HepG2 (cell line): ENCODE results near the gene ZNF593OS.

Experiments
- ADNP ChIP-seq: sonication (generic); formaldehyde crosslinking; IDR thresholded peaks from 2 replicates; pipeline ENCODE4 v1.4.0; 2020; ENCODE audit warnings: missing genetic modification reagents
- BRCA1 ChIP-seq: sonication (generic); formaldehyde crosslinking; IDR thresholded peaks from 2 replicates; pipeline ENCODE4 v1.4.0; 2020; ENCODE audit warnings: missing genetic modification reagents
- GTF2F1 ChIP-seq: fragments of 150-350 bp; IDR thresholded peaks from 2 replicates; pipeline ENCODE4 v1.6.1; 2014; ENCODE audit warnings: low read length
- MAZ ChIP-seq, 2 experiments: sonication (generic) in 1 of 2; formaldehyde crosslinking in 1 of 2; IDR thresholded peaks; 2 replicates each; pipeline versions ENCODE4 v1.5.0 to v1.6.1; 2012 to 2020; ENCODE audit warnings: low read depth in 2 of 2, mild to moderate bottlenecking in 2 of 2, borderline replicate concordance in 1 of 2, improper control_type of control experiment in 1 of 2, low read length in 1 of 2, missing genetic modification reagents in 1 of 2, moderate library complexity in 1 of 2
- NFIC ChIP-seq: IDR thresholded peaks from 2 replicates; pipeline ENCODE4 v1.6.1; 2012; ENCODE audit warnings: mild to moderate bottlenecking, low read length, inconsistent platforms
- PHF20 ChIP-seq: sonication (generic); formaldehyde crosslinking; IDR thresholded peaks from 2 replicates; pipeline ENCODE4 v1.5.0; 2020; ENCODE audit warnings: mild to moderate bottlenecking, missing genetic modification reagents
- PITX1 ChIP-seq: sonication (generic); formaldehyde crosslinking; IDR thresholded peaks from 2 replicates; pipeline ENCODE4 v1.5.1; 2020; ENCODE audit warnings: mild to moderate bottlenecking, missing genetic modification reagents
- ZBTB1 ChIP-seq: sonication (generic); formaldehyde crosslinking; IDR thresholded peaks from 2 replicates; pipeline ENCODE4 v1.4.0; 2020; ENCODE audit warnings: missing genetic modification reagents, borderline replicate concordance
- ZBTB7B ChIP-seq: sonication (generic); formaldehyde crosslinking; IDR thresholded peaks from 2 replicates; pipeline ENCODE4 v1.4.0; 2020; ENCODE audit warnings: missing genetic modification reagents
- ZNF121 ChIP-seq: sonication (generic); formaldehyde crosslinking; IDR thresholded peaks from 2 replicates; pipeline ENCODE4 v1.5.0; 2020; ENCODE audit warnings: mild to moderate bottlenecking, missing genetic modification reagents
- ZNF451 ChIP-seq: sonication (generic); formaldehyde crosslinking; IDR thresholded peaks from 2 replicates; pipeline ENCODE4 v1.5.0; 2020; ENCODE audit warnings: mild to moderate bottlenecking, missing genetic modification reagents
- TF ChIP-seq, protein P1 (sequence below): sonication (generic); formaldehyde crosslinking; IDR thresholded peaks from 2 replicates; pipeline ENCODE4 v1.5.0; 2020; ENCODE audit warnings: mild to moderate bottlenecking, missing genetic modification reagents, moderate library complexity
- TF ChIP-seq, protein P2 (sequence below): sonication (generic); formaldehyde crosslinking; IDR thresholded peaks from 2 replicates; pipeline ENCODE4 v1.8.1; 2023; ENCODE audit warnings: mild to moderate bottlenecking, missing genetic modification reagents
- TF ChIP-seq, protein P3 (sequence below): sonication (generic); formaldehyde crosslinking; IDR thresholded peaks from 2 replicates; pipeline ENCODE4; 2020; ENCODE audit warnings: missing genetic modification reagents, mild to moderate bottlenecking, borderline replicate concordance

DNA sequence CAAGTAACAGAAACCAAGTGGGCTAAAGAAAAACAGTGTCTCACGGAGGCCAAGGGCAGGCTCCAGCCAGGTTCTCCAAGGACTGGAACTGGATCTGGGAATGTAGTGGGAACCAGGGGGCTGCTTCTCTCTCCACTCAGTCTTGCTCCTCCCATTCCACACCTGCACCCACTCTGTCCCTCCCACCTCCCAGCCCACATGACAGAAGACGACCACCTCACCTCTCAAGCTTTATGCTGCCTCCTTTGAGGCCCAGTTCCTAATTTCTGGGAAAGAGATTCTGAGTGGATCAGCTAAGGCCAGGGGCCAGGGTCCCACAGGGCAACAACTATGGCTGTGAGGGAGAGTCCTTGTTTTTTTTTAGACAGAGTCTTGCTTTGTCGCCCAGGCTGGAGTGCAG, 43.6 kb upstream of the ZNF593OS start:
- TF ChIP-seq, protein P1, sequence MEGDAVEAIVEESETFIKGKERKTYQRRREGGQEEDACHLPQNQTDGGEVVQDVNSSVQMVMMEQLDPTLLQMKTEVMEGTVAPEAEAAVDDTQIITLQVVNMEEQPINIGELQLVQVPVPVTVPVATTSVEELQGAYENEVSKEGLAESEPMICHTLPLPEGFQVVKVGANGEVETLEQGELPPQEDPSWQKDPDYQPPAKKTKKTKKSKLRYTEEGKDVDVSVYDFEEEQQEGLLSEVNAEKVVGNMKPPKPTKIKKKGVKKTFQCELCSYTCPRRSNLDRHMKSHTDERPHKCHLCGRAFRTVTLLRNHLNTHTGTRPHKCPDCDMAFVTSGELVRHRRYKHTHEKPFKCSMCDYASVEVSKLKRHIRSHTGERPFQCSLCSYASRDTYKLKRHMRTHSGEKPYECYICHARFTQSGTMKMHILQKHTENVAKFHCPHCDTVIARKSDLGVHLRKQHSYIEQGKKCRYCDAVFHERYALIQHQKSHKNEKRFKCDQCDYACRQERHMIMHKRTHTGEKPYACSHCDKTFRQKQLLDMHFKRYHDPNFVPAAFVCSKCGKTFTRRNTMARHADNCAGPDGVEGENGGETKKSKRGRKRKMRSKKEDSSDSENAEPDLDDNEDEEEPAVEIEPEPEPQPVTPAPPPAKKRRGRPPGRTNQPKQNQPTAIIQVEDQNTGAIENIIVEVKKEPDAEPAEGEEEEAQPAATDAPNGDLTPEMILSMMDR (CRISPR knock-in tag), result no peak
- TF ChIP-seq, protein P2, sequence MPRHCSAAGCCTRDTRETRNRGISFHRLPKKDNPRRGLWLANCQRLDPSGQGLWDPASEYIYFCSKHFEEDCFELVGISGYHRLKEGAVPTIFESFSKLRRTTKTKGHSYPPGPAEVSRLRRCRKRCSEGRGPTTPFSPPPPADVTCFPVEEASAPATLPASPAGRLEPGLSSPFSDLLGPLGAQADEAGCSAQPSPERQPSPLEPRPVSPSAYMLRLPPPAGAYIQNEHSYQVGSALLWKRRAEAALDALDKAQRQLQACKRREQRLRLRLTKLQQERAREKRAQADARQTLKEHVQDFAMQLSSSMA (CRISPR knock-in tag), result no peak
- TF ChIP-seq ZNF451 (CRISPR knock-in tag), result no peak
- TF ChIP-seq PITX1 (CRISPR knock-in tag), result no peak
- TF ChIP-seq ZBTB7B (CRISPR knock-in tag), result no peak
- TF ChIP-seq ZBTB1 (CRISPR knock-in tag), result no peak
- no peak for TF ChIP-seq NFIC
- TF ChIP-seq ZNF121 (CRISPR knock-in tag), result no peak
- TF ChIP-seq BRCA1 (CRISPR knock-in tag), result no peak
- TF ChIP-seq GTF2F1, result no peak
- no peak for TF ChIP-seq MAZ (IDR thresholded peaks at IDR 0.05; ENCODE audit: borderline replicate concordance, low read depth, low read length)
- no peak for TF ChIP-seq MAZ (CRISPR knock-in tag; IDR thresholded peaks at IDR 0.05; ENCODE audit: low read depth)
- TF ChIP-seq, protein P3, sequence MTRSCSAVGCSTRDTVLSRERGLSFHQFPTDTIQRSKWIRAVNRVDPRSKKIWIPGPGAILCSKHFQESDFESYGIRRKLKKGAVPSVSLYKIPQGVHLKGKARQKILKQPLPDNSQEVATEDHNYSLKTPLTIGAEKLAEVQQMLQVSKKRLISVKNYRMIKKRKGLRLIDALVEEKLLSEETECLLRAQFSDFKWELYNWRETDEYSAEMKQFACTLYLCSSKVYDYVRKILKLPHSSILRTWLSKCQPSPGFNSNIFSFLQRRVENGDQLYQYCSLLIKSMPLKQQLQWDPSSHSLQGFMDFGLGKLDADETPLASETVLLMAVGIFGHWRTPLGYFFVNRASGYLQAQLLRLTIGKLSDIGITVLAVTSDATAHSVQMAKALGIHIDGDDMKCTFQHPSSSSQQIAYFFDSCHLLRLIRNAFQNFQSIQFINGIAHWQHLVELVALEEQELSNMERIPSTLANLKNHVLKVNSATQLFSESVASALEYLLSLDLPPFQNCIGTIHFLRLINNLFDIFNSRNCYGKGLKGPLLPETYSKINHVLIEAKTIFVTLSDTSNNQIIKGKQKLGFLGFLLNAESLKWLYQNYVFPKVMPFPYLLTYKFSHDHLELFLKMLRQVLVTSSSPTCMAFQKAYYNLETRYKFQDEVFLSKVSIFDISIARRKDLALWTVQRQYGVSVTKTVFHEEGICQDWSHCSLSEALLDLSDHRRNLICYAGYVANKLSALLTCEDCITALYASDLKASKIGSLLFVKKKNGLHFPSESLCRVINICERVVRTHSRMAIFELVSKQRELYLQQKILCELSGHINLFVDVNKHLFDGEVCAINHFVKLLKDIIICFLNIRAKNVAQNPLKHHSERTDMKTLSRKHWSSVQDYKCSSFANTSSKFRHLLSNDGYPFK (CRISPR knock-in tag), result no peak
- TF ChIP-seq ADNP (CRISPR knock-in tag), result no peak
- no peak for TF ChIP-seq PHF20 (CRISPR knock-in tag)
